HG03460 (cell line): Measurements from ENCODE around the gene PPTC7.
"Not testable (repeated sequence)": the region's sequence is repeated elsewhere in the genome, so short reads cannot be mapped to it uniquely, and the experiment has no call there.

Source experiments
- ATAC-seq: cut with Tn5 transposase; IDR thresholded peaks from one replicate; pipeline ENCODE4 v1.9.1; 2021; ENCODE audit not compliant: unreplicated experiment

Gene PPTC7

DNA sequence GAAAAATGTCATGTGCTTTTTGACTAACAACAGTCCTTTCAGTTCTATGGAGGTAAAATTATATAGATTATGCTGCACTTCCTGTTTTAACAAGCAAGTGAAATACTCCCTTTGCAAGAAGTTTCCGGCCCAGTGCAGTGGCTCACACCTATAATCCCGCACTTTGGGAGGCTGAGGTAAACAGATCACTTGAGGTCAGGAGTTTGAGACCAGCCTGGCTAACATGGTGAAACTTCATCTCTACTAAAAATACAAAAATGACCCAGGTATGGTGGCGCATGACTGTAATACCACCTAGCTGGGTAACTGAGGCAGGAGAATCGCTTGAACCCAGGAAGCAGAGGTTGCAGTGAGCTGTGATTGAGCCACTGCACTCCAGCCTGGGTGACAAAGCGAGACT, 20.7 kb downstream of the PPTC7 start:
- peak; percentile 60 for ATAC-seq

DNA sequence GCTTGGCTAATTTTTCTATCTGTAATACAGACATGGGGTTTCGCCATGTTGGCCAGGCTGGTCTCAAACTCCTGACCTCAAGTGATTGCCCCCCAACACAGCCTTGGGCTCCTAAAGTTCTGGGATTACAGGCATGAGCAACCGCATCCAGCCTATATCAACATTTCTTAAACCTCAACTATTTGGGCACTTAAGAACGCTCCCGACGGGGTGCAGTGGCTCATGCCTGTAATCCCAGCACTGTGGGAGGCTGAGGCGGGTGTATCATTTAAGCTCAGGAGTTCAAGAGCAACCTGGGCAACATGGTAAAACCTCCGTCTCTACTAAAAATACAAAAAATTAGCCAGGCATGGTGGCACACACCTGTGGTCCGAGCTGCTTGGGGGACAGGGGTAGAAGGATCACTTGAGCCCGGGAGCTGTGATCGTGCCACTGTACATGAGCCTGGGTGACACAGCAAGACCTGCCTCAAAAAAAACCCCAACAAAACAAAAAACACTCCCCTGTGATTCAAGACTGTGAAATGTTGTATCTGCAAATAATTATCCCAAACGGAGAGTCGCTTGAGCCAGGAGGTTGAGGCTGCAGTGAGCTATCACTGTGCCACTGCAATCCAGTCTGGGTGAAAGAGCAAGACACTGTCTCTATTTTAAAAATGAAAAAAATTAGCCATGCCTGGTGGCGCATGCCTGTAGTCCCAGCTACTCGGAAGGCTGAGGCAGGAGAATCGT, 21.5 kb downstream of the PPTC7 start:
- ATAC-seq: no peak

DNA sequence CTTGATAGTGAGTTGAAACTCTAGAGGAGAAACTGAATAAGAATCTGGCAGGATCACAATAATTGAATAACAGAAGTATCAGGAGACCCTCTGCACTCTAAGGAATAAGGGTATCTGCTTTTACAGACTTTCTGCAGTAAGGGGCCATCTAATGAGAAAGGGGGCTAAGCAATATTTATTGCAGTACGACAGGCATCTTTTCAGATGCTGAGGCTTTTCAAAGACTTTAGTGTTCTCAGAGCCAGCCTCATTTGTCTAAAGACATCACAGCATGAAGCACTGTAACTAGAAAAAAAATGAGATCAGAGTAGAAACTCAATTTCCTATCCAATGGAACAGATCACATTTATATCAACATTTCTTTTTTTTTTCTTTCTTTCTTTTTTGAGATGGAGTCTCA, 22.2 kb downstream of the PPTC7 start:
- no peak for ATAC-seq

DNA sequence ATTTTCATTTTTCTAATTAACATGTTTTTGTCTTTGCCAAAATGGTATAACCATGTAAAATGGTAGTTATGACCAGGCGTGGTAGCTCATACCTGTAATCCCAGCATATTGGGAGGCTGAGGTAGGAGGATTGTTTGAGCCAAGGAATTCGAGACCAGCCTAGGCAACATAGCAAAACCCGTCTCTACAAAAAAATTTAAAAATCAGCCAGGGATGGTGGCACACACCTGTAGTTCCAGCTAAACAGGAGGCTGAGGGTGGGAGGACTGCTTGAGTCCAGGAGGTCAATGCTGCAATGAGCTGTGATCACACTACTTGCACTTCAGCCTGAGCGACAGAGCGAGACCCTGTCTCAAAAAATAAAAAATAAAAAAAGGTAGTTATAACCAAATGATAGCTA, 23.1 kb downstream of the PPTC7 start:
- ATAC-seq: no peak

DNA sequence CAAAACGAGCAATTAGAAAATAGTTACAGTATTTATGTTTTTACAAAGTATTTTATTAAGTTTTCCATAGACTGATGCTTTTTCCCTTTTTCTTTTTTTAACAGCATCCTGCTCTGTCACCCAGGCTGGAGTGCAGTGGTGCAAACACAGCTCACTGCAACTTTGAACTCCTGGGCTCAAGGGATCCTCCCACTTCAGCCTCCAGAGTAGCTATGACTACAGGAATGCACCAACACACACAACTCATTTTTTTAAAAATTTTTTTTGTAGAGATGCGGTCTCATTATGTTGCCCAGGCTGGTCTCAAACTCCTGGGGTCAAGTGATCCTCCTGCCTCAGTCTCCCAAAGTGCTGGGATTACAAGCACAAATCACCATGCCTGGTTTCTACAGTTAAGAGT, 24.2 kb downstream of the PPTC7 start:
- ATAC-seq: not testable (repeated sequence)

DNA sequence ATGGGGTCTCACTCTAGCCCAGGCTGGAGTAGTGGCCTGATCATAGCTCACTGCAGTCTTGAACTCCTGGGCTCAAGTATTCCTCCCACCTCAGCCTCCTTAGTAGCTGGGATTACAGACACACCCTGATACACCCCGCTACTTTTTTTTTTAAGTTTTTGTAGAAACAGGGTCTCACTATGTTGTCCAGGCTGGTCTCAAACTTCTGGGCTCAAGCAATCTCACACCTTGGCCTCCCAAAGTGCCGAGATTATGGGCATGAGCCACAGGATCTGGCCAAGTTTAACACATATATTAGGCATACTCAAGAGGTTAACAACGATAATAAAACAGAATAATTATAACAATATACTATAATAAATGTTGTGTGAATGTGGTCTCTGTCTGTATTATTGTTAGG, 25.8 kb downstream of the PPTC7 start:
- ATAC-seq: no peak

DNA sequence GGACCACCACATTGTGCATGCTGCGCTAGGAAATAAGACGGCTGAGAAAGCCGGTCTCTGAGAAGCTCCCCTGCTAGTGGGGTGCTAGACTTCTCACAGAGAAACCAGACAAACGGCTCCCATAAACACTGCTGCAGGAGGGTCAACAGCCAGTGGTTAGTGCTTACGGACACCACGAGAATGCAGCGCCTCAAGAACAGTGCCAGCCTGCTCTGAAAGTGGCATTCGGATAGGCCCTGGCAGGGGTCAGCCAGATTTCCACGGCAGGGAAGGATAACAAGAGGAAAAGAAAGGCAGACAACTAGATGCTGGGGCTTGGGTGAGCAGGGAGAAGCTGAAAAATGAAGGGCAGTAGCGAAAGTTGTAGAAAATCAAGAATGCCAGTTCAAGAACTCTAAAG, 26.4 kb downstream of the PPTC7 start:
- no peak for ATAC-seq

DNA sequence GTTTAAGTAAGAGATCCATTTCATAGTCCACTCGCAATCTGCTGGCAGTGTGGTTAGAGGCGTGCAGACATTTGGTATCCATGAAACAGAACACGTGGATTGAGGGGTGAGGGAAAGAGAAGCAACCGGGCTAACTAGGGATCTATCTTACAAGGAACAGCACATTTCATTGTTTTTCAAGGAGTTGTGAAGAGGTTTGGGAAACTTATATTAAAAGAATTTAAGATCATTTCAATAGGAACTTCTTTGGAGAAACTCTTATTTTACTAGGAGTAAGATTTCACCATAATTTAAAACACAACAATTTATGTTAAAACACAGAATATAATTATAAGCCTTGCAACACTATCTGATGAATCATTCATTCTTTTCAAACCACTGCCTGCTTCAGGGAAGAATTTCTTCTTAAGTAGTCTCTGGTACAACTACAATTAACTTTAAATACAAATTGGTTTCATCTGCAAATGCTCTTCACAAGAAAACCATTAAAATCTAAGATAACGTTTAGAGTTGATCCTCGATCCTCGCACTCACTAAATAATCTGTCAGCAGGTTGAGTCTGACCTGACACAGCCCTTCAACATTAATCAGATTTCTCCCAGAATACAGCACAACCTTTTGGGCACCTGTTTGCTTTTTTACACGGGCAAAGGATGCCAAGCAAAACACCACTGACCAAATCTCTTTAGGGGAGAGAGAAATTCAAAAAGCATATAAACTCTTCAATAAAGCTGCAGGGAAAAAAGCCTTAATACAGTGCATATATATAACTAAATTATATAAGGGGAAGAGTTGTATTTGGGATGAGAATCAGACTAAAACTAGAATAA, 27.3 kb downstream of the PPTC7 start:
- no peak for ATAC-seq

DNA sequence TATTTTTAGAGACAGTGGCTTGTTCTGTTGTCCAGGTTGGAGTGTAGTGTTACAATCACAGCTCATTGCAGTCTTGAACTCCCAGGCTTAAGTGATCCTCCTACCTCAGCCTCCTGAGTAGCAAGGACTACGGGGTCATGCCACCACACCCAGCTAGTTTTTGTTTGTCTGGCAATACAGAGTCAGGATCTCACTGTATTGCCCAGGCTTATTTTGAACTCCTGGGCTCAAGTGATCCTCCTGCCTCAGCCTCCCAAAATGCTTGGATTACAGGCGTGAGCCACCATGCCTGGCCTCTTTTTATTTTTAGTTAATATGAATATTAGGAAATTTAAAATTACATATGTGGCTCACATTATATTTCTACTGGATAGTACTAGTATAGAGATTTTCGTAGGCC, 28.9 kb downstream of the PPTC7 start:
- ATAC-seq: no peak

DNA sequence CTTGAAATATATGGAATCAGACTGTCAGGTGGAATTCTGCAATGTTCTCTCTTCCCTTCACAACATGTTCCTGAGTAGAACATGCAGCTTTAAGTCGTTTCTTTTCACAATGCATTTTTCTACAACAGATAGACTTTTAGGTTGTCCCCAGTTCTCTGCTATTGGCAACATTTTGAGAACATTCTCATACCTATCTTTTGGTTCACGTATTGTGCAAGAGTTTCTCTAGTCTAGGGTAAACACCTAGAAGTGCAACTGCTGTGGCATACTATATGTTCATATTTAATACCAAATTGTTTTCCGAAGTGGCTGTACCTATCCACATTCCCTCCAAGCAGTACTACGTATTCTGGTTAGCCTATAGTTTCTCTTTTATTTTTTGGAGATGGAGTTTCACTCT, 32.1 kb downstream of the PPTC7 start:
- ATAC-seq: no peak

DNA sequence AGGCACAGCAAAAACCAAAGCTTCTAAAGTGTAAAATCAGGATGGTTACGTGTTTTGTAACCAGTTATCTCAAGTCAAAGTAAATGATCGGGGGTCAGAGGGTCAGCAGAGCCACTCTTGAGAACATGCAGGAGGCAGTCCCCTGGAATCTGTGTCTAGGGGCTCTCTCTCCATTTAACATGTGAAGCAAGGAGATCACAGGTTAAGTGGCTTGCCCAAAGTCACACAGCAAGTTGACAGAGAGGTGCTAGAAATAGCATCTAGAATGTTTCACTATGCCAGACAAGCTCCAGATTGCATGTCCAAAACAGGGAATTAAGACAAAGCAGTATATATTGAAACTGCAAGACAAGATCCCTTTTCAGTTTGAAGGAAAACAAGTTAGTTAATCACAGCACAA, 33.4 kb downstream of the PPTC7 start:
- ATAC-seq: no peak

DNA sequence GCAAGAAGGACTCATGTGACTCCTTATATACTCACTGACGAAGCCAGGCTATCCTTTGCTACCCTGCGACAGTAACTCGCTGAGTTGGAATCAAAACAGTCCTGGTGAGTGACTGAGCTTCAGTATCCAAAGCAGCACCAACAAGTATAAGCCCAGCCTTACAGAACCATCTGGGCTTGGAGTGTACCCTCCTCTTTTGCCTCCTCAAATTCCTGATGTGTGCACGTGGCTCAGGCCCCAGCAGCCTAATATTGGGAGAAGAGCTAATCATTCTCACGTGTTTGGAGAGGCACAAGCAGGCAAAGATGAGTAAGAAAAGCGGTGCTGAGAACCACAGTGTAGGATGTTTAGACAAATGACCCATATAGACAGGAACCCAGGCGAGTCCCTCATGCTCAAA, 34.4 kb downstream of the PPTC7 start:
- ATAC-seq: no peak

DNA sequence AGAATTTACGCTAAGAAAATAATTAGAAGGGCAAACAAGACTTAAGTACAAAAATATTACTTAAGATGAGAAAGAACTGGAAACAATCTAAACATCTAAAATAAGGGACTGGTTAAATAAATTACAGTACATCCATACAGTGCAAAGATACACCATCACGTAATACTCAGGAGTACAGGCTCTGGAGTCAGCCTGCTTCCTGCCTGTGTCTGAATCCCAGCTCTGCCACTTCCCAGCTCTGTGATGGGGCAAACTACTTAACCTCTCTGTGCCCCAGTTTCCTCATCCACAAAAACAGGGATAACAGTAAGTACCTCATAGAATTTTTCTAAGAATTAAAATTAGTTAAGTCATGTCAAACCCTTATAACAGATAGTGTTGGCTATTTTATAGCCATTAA, 36.0 kb downstream of the PPTC7 start:
- no peak for ATAC-seq

DNA sequence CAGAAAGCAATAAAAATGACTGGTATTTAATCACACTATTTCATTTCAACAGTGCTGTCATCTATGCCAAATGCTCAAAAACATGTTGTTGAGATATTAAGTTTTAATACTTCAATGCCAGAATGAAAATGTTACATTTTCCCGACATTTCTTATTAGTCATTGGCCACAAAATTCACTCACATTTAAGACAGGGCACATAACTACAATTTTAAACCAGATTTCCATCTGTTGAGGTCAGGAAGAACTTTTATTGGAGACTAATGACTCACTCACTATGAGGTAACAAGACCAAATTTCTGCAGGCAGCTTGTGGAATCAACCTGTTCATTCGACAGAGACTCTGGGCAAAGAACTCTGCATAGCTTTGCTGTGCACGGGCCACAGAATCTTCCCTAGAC, 36.8 kb downstream of the PPTC7 start:
- no peak for ATAC-seq

DNA sequence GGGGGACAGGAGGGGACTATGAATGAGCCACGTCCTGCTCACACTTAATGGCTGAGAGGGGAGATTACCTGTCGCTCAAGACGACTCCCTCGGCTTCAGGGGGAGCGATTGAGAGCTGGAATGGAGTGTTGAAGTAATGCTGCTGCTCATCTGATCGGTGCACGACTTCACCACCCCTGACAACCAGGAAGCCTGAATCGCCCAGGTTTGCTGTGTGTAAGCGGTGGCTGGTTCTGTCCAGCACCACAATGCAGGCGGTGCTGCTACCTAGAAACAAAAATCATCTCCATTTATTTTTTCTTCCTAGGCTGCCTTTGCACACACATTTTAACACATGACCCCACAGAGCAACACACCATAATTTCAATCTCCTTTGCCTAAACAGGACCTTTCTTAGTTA, 37.3 kb downstream of the PPTC7 start:
- no peak for ATAC-seq

DNA sequence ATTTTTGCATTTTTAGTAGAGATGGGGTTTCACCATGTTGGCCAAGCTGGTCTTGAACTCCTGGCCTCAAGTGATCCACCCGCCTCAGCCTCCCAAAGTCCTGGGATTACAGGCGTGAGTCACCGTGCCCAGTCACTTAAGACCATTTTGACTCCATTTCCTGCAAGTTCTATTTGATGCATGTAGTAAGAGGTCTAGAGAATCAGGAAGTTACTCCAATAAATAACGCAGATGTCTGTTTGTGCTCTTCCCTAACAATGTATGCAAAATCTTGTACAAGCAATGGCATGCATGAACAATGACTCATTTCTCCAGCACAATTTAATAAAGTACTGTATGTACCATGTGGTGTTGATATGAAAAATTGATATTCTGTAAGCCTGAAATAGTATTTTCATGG, 37.9 kb downstream of the PPTC7 start:
- ATAC-seq: not testable (repeated sequence)

DNA sequence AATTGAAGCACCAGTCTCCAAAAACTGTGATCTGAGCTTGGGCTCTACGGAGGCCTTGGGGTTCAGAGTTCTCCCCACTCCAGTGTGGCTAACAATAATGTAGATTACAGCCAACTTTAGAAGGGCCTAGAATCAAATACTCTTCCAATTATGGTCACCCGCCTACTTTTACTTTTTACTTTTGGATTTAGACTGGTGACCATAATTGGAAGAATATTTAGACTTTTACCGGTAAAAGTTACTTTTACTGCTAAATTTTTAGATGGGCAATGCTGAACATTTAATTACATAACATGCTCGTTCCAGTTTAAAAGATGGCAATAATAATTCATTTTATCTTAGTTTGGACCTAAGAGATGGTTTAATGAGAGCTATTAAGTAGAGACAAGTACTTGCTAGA, 39.2 kb downstream of the PPTC7 start:
- ATAC-seq: no peak

DNA sequence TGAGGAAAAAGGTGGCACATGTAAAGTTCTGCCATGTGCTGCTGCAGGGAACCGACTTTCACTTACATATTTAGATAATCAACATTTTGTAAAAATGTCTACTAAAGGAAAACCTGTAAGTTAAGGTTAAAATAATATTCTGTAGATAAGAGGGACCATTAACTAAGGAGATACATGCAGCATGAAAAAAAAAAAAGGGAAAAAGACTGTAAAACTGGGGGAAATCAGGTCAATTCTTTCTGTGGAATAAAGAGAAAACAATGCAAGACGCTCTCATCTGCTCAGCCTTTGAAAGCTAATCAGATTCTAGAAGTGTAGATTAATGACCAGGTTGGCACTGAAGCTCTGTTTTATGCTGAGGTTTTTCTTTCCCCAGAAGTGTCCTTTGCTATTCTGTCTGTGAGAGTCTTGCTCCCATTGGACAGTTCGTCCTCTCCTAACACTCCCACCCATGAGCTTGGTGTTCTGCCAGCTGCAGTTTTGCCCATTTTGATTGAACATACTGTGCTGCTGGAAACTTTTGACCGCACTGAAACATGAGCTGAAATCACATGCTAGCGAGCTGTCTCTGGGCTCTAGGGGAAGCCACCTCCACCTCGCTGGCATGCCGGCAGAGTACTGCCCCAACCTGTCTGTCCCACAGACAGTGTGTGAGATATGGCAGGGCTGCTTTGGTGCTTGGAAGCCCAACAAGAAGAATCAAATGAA, 39.7 kb downstream of the PPTC7 start:
- no peak for ATAC-seq

DNA sequence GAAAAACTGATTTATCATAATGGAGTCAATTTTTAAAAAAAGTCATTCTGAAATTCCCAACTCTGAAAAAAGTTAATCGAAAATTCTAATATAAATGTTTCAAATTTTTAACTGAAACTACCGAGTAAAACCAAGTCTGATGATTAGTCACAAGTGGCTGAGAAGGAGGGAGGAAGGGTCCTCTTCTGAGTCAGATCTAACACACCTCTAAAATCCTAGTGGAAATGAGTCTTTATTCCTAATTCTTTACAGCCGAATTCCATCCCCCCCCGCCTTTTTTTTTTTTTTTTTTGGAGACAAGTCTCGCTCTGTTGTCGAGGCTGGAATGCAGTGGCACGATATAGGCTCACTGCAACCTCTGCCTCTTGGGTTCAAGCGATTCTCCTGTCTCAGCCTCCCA, 43.1 kb downstream of the PPTC7 start:
- no peak for ATAC-seq

DNA sequence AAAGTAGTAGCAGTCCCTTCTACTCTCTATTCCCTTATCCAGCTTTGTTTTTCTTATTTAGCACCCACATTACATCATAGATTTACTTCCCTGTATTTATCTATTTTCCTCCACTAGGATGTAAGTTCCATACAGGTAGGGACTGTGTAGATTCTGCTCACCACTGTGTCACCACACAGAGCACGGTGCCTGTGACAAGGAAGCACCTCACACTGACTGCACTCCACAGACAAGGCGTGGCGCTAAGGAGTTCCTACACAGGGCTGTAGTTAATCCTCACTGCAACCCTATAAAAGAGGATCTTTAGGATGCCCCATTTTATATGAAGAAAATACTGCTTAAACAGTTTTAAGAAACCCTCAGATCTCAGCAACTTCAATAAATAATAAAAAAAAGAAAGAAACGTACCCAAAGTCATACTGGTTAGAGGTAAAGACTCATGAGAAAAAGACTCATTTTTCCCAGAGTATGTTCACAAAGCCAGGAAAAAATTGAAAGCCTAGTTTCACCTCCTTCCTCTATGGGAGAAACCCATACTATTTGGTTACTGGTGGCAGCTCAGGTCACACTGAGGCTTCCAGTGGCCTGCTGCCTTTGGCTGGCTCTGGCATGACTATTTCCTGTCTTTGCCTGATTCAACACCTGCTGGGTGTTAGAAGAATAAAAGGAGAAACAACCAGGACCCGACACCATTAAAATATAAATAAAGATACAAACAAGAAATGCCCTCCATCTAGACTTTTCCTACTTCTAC, 44.1 kb downstream of the PPTC7 start:
- no peak for ATAC-seq
